CD4-positive, alpha-beta T cell treated with Interleukin-2 at 100 ng/mL for 4 hours (primary cell): ENCODE measurements around the gene E2F2.

Experiments used
- DNase-seq: peaks from one replicate; pipeline ENCODE4 v3.0.0-alpha.2; 2020; ENCODE audit warnings: low spot score

Gene E2F2

GRCh38 chr1:23462766-23463165, 68.3 kb downstream of the E2F2 start:
- DNase-seq, result no peak

- no peak for DNase-seq
Observed at GRCh38 chr1:23461050-23461449, 70.0 kb downstream of the E2F2 start.

GRCh38 chr1:23460519-23460918, 70.5 kb downstream of the E2F2 start:
- no peak for DNase-seq

- DNase-seq, result no peak
Observed at GRCh38 chr1:23459338-23459757, 71.7 kb downstream of the E2F2 start.
